Activated naive CD8-positive, alpha-beta T cell treated with anti-CD3 and anti-CD28 coated beads, Interleukin-2, amount 50 U/mL, for 24 hours (primary cell): Measurements from ENCODE around the gene CEP63.

Source experiments
- ATAC-seq: fragments of 150-1000 bp; cut with Tn5 transposase; one replicate; pipeline ENCODE4 v1.10.0; 2021
- DNase-seq: peaks from one replicate; pipeline ENCODE4 v3.0.0; 2021
- H3K27ac Mint-ChIP-seq: one replicate; pipeline ENCODE4 v1.8.0; 2021; ENCODE audit warnings: mild to moderate bottlenecking, mixed read lengths
- H3K27me3 Mint-ChIP-seq: one replicate; pipeline ENCODE4 v1.8.0; 2021; ENCODE audit warnings: mixed read lengths
- H3K36me3 Mint-ChIP-seq: one replicate; pipeline ENCODE4 v1.8.0; 2021; ENCODE audit warnings: low read depth, mixed read lengths
- H3K4me1 Mint-ChIP-seq: one replicate; pipeline ENCODE4 v1.8.0; 2021; ENCODE audit warnings: mixed read lengths
- H3K4me3 Mint-ChIP-seq: one replicate; pipeline ENCODE4 v1.8.0; 2021; ENCODE audit warnings: mild to moderate bottlenecking, moderate library complexity, mixed read lengths
- H3K9me3 Mint-ChIP-seq: one replicate; pipeline ENCODE4 v1.8.0; 2021; ENCODE audit warnings: mixed read lengths

CEP63 gene

GRCh38 chr3:134460965-134461364 lies 24.9 kb upstream of the CEP63 start:
- Mint-ChIP-seq H3K27ac (no peak overlapping the region), H3K9me3 (no peaks in the 10 kb centered on the region), H3K27me3 (peaks cover 29% of the 10 kb centered on the region), H3K36me3 (no peaks in the 10 kb centered on the region), H3K4me1 (no peaks in the 10 kb centered on the region), H3K4me3 (no peak overlapping the region)
- no peak for DNase-seq
- ATAC-seq: no peak

DNA sequence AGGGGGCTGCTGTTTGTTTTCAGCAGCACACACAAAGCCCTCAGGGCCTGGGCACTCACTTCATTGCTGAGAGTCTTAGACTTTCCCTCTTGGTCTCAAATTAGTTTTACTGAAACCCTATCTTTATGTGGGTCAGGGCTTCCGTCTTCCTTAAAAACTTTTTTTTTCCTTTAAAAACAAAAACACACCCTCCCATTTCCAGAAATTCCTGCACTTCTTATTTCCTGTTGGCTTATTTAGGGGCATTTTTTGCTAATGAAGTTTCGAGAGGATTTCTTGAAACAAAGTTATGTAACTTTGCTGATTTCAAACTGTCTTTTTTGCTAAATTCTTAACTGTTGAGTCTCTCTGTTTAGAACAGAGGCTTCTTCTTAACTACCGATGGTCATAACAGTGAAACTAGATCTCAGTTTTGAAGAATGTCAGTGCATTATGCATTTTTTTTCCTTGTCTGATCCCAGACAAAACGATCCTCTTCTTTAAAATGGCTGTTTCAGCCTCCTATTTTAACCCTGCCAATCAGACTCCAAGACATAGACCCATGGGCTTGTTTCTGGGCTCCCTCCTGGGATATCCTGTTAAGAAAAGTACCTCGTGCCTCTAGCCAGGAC lies 23.4 kb upstream of the CEP63 start:
- H3K36me3 Mint-ChIP-seq: no peaks in the 10 kb centered on the region
- no peaks in the 10 kb centered on the region for H3K9me3 Mint-ChIP-seq
- ATAC-seq (no peak), DNase-seq (no peak)
- H3K27ac Mint-ChIP-seq: no peak overlapping the region
- no peaks in the 10 kb centered on the region for H3K4me1 Mint-ChIP-seq
- H3K27me3 Mint-ChIP-seq: peaks cover 25% of the 10 kb centered on the region
- no peak overlapping the region for H3K4me3 Mint-ChIP-seq

GRCh38 chr3:134463676-134464063 lies 22.2 kb upstream of the CEP63 start:
- H3K9me3 Mint-ChIP-seq: no peaks in the 10 kb centered on the region
- H3K27ac Mint-ChIP-seq: no peak overlapping the region
- H3K36me3 Mint-ChIP-seq: no peaks in the 10 kb centered on the region
- ATAC-seq (no peak), DNase-seq (no peak)
- H3K4me3 Mint-ChIP-seq: no peak overlapping the region
- no peaks in the 10 kb centered on the region for H3K4me1 Mint-ChIP-seq
- H3K27me3 Mint-ChIP-seq: peaks cover 16% of the 10 kb centered on the region

DNA sequence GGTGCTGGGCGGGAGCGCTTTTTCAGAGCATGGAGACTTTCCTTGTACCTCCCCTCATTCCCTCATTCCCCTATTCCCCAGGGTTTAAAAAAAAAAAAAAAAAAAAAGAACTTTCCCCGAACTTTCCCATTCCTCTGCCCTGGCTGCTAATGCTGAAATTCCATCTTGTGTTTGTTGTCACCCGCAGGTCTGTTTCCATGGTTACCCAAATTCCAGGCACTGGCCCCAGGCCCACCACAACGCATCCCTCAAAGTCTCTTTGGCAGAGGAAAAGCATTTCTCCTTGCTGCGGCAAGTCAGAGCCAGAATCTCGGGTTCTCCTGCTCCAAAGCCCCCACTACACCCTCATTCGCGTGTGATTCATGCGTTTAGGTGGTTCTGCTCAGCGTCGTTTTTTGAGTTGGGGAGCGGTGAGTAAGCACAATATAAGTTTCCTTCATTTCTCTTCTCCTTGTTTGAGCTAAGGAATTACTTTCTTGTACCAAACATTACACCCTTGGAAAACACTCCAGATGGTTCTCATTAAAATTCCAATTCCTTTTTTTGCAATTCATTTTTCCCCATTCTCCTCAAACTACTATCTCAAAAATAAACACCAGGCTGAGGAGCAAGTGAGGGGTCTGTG lies 21.7 kb upstream of the CEP63 start:
- no peaks in the 10 kb centered on the region for H3K4me1 Mint-ChIP-seq
- no peaks in the 10 kb centered on the region for H3K9me3 Mint-ChIP-seq
- no peak overlapping the region for H3K4me3 Mint-ChIP-seq
- DNase-seq: no peak
- no peaks in the 10 kb centered on the region for H3K36me3 Mint-ChIP-seq
- H3K27ac Mint-ChIP-seq: no peak overlapping the region
- ATAC-seq: no peak
- H3K27me3 Mint-ChIP-seq: peaks cover 16% of the 10 kb centered on the region

- no peak overlapping the region for H3K4me3 Mint-ChIP-seq
- DNase-seq: no peak
- H3K27me3 Mint-ChIP-seq: peaks cover 13% of the 10 kb centered on the region
- ATAC-seq: no peak
- H3K9me3 Mint-ChIP-seq: no peaks in the 10 kb centered on the region
- H3K36me3 Mint-ChIP-seq: no peaks in the 10 kb centered on the region
- H3K4me1 Mint-ChIP-seq: no peaks in the 10 kb centered on the region
- no peak overlapping the region for H3K27ac Mint-ChIP-seq
Observed at GRCh38 chr3:134464689-134465365, 21.0 kb upstream of the CEP63 start.

DNA sequence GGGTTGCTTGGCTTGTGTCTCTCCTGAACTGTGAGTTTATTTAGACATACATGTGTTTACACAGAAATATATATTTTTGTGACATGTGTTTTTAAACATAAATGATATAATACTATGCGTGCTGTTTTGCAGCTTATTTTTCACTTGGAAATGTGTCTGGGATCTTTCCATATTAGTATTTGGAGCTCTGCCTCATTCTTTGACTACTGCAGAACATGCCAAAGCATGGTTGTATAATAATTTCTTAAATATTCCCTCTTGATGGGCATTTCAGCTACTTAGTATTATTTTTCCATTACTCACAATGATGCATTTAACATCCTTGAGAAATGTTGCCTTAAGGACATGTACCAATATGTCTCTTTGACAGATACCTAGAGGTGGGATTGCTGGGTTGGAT lies 19.5 kb upstream of the CEP63 start:
- DNase-seq: no peak
- Mint-ChIP-seq H3K36me3 (no peaks in the 10 kb centered on the region), H3K4me3 (no peak overlapping the region), H3K9me3 (no peaks in the 10 kb centered on the region), H3K27me3 (peaks cover 5% of the 10 kb centered on the region), H3K4me1 (no peaks in the 10 kb centered on the region), H3K27ac (no peak overlapping the region)
- no peak for ATAC-seq

DNA sequence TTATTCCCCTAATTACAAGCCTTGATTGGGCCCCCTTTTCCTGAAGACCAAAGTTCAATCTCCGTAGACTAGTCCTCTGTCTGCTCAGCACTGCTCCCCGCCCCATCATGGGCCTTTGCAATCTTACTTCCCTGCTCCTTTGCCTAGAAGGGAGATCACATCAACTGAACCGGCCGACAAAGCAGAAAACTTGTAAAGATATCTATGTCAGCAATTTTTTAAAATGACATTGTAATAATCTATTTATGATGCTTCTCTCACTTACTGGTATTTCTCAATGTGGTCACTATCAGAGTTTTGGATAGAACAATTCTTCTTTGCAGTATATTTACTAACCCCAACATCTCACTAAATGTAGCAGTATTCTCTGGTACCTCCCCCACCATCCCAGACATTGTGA lies 17.3 kb upstream of the CEP63 start:
- H3K27ac Mint-ChIP-seq: no peak overlapping the region

GRCh38 chr3:134471521-134472193 lies 14.2 kb upstream of the CEP63 start:
- ATAC-seq (no peak), DNase-seq (no peak)
- H3K4me1 Mint-ChIP-seq: no peaks in the 10 kb centered on the region
- H3K36me3 Mint-ChIP-seq: peaks cover 1% of the 10 kb centered on the region
- no peak overlapping the region for H3K4me3 Mint-ChIP-seq
- no peak overlapping the region for H3K27ac Mint-ChIP-seq
- no peaks in the 10 kb centered on the region for H3K9me3 Mint-ChIP-seq
- no peaks in the 10 kb centered on the region for H3K27me3 Mint-ChIP-seq

More for the DNA sequence above, 17.3 kb upstream of the CEP63 start:
- ATAC-seq (no peak), DNase-seq (no peak)
- no peaks in the 10 kb centered on the region for H3K27me3 Mint-ChIP-seq
- H3K4me3 Mint-ChIP-seq: no peak overlapping the region
- no peaks in the 10 kb centered on the region for H3K9me3 Mint-ChIP-seq
- no peaks in the 10 kb centered on the region for H3K4me1 Mint-ChIP-seq
- peaks cover 1% of the 10 kb centered on the region for H3K36me3 Mint-ChIP-seq

DNA sequence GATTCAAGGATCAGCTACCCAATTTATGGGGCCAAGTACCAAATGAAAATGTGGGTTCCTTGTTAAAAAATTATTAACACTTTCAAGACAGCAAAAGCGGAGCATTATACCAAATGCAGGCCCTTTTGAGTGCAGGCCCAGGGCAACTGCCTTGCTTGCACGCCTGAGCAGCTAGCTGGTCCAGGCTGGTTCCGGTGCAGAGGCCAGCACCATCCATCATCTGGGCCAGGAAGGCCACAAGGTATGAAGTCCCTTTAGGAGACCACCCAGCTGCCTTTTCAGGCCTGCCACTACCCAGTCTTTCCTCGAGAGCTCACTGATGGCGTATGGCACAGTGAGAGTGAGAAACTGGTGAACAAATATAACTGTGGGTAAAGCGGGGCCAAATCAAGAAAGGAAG lies 13.0 kb upstream of the CEP63 start:
- Mint-ChIP-seq H3K27ac (no peak overlapping the region), H3K4me3 (no peak overlapping the region), H3K9me3 (no peaks in the 10 kb centered on the region), H3K36me3 (peaks cover 9% of the 10 kb centered on the region), H3K27me3 (no peaks in the 10 kb centered on the region), H3K4me1 (no peaks in the 10 kb centered on the region)
- ATAC-seq: no peak
- no peak for DNase-seq

DNA sequence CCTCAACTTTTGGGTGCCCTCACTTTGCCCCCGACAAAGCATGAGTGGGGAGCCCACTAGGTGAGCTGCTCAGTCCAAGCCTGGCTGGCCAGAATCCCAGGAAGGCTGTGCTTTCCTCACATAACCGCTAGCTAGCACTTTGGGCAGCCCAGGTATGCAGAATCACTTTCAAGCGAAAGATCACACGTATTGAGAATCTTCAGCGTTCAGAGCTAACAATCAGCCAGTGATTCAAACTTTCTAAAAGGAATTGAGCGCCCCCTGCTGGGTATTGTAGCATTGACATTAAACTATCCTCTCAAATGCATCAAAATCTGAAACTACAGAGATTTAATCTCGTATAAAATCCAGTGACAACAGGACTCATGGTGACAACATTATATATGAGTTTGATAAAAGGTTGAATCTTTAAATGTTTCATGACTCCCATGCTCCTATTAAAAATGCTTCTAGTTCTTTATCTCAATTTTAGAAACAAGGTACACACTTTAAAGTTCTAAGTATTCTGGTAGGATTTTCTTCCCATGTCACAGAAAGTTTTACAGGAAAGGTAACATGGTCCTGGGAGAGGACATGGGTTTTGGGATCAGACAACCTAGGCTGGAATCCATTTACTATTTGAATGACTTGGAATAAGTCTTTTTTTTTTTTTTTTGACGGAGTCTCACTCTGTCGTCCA lies 11.8 kb upstream of the CEP63 start:
- no peak overlapping the region for H3K4me3 Mint-ChIP-seq
- H3K4me1 Mint-ChIP-seq: no peaks in the 10 kb centered on the region
- no peak overlapping the region for H3K27ac Mint-ChIP-seq
- no peaks in the 10 kb centered on the region for H3K27me3 Mint-ChIP-seq
- DNase-seq (peak; percentile 80), ATAC-seq (no peak)
- H3K9me3 Mint-ChIP-seq: no peaks in the 10 kb centered on the region
- peaks cover 21% of the 10 kb centered on the region for H3K36me3 Mint-ChIP-seq

- no peak for DNase-seq
- H3K27me3 Mint-ChIP-seq: no peaks in the 10 kb centered on the region
- no peak overlapping the region for H3K4me3 Mint-ChIP-seq
- ATAC-seq: no peak
- no peaks in the 10 kb centered on the region for H3K4me1 Mint-ChIP-seq
- peaks cover 24% of the 10 kb centered on the region for H3K36me3 Mint-ChIP-seq
- H3K27ac Mint-ChIP-seq: no peak overlapping the region
- no peaks in the 10 kb centered on the region for H3K9me3 Mint-ChIP-seq
Observed at GRCh38 chr3:134474956-134475355, 10.9 kb upstream of the CEP63 start.

GRCh38 chr3:134476306-134476705 lies 9.6 kb upstream of the CEP63 start:
- Mint-ChIP-seq H3K36me3 (peaks cover 32% of the 10 kb centered on the region), H3K4me1 (no peaks in the 10 kb centered on the region), H3K27ac (no peak overlapping the region), H3K4me3 (no peak overlapping the region), H3K27me3 (no peaks in the 10 kb centered on the region), H3K9me3 (no peaks in the 10 kb centered on the region)
- DNase-seq (no peak), ATAC-seq (no peak)

- no peak for ATAC-seq
- no peaks in the 10 kb centered on the region for H3K27me3 Mint-ChIP-seq
- no peak overlapping the region for H3K27ac Mint-ChIP-seq
- no peaks in the 10 kb centered on the region for H3K9me3 Mint-ChIP-seq
- no peaks in the 10 kb centered on the region for H3K4me1 Mint-ChIP-seq
- DNase-seq: no peak
- peaks cover 38% of the 10 kb centered on the region for H3K36me3 Mint-ChIP-seq
- H3K4me3 Mint-ChIP-seq: no peak overlapping the region
Observed at GRCh38 chr3:134477002-134477401, 8.9 kb upstream of the CEP63 start.

DNA sequence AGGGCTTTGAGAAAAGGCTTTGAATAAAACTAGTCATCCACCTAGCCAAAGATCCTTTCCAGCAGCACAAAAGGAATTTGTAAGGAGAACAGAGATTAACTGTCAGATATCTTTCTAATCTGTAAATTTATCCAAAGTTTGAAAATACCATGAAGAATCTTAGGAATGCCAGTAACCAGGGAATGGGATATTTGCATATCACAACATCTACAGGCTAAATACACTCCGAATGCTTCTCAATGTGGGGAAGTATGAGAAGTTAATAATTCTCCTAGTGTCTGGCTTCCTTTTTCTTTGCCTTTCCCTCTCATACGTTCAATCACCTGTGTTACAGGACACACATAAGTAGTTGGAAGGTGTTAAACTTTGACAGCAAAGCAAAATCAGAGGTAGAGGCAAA lies 7.9 kb upstream of the CEP63 start:
- no peaks in the 10 kb centered on the region for H3K27me3 Mint-ChIP-seq
- peaks cover 5% of the 10 kb centered on the region for H3K4me1 Mint-ChIP-seq
- no peaks in the 10 kb centered on the region for H3K9me3 Mint-ChIP-seq
- no peak for DNase-seq
- H3K4me3 Mint-ChIP-seq: no peak overlapping the region
- no peak overlapping the region for H3K27ac Mint-ChIP-seq
- peaks cover 39% of the 10 kb centered on the region for H3K36me3 Mint-ChIP-seq
- ATAC-seq: no peak
